Ishikawa (cell line): ENCODE data around the gene WSB1.
A peak's percentile ranks its signal among the peaks of the same experiment; 100 is the strongest.

Source experiments
- CEBPB ChIP-seq: IDR thresholded peaks from 2 replicates; pipeline ENCODE4 v1.6.1; 2012
- CREB1 ChIP-seq: IDR thresholded peaks from 2 replicates; pipeline ENCODE4 v1.6.1; 2012; ENCODE audit warnings: low read depth
- EGR1 ChIP-seq: IDR thresholded peaks from 2 replicates; pipeline ENCODE4 v1.6.1; 2012
- EP300 ChIP-seq: IDR thresholded peaks from 2 replicates; pipeline ENCODE4 v1.6.1; 2012; ENCODE audit warnings: borderline replicate concordance
- FOXM1 ChIP-seq: IDR thresholded peaks from 2 replicates; pipeline ENCODE4 v1.6.1; 2012; ENCODE audit warnings: low read depth, borderline replicate concordance
- MAX ChIP-seq: IDR thresholded peaks from 2 replicates; pipeline ENCODE4 v1.6.1; 2012
- NFIC ChIP-seq: IDR thresholded peaks from 2 replicates; pipeline ENCODE4 v1.6.1; 2012
- RAD21 ChIP-seq: IDR thresholded peaks from 2 replicates; pipeline ENCODE4 v1.6.1; 2012; ENCODE audit warnings: low read depth
- REST ChIP-seq: IDR thresholded peaks from 2 replicates; pipeline ENCODE4 v1.6.1; 2012; ENCODE audit warnings: low read depth, mild to moderate bottlenecking
- TAF1 ChIP-seq: IDR thresholded peaks from 2 replicates; pipeline ENCODE4 v1.6.1; 2012; ENCODE audit warnings: low read depth, mild to moderate bottlenecking
- TCF12 ChIP-seq: IDR thresholded peaks from 2 replicates; pipeline ENCODE4 v1.6.1; 2012; ENCODE audit warnings: low read depth
- TEAD4 ChIP-seq: IDR thresholded peaks from 2 replicates; pipeline ENCODE4 v1.6.1; 2012
- YY1 ChIP-seq: IDR thresholded peaks from 2 replicates; pipeline ENCODE4 v1.6.1; 2012; ENCODE audit warnings: low read depth
- ZBTB7A ChIP-seq: IDR thresholded peaks from 2 replicates; pipeline ENCODE4 v1.6.1; 2012; ENCODE audit warnings: low read depth
- TF ChIP-seq, protein P1 (sequence below): IDR thresholded peaks from 2 replicates; pipeline ENCODE4 v1.6.1; 2012

WSB1 gene

GRCh38 chr17:27355419-27355818 is 61.5 kb downstream of the WSB1 start:
- TF ChIP-seq TEAD4 (no peak), MAX (no peak), CEBPB (no peak), EGR1 (no peak), REST (no peak), FOXM1 (no peak)

DNA sequence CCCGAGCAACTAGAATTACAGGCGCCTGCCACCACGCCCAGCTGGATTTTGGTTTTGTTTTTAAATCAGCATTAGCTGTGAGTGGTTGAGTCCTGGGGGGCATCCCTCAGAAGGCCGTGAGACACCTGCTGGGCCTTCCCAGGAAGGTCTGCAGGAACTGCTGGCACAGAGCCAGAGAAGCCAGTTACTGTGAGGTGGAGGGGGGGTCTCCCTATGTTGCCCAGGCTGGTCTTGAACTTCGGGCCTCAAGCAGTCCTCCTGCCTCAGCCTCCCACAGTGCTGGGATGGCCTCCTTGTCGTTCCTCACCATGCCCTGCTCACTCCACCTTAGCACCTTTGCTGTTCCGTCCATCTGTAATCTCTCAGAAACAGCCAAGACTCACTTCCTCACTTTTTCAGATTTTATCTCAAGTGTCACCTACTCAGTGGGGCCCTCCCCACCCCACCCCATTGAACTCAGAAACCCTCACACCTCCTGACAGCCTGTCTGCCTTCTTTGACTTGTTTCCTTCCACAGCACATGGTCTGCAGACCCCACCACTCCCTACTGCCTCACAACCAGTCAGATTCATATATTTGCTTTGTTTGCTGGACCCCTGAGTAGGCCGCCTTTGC is 62.3 kb downstream of the WSB1 start:
- peak; percentile 50; the same call in 1 of the 2 replicates for TF ChIP-seq NFIC
- no peak for TF ChIP-seq REST

GRCh38 chr17:27357236-27357635 is 63.3 kb downstream of the WSB1 start:
- TF ChIP-seq EP300 (no peak), TAF1 (no peak), TCF12 (no peak), REST (no peak), MAX (no peak), CEBPB (no peak), EGR1 (no peak), YY1 (no peak), FOXM1 (no peak), RAD21 (no peak), NFIC (no peak), CREB1 (no peak), ZBTB7A (no peak), TEAD4 (no peak)
- TF ChIP-seq, protein P1, sequence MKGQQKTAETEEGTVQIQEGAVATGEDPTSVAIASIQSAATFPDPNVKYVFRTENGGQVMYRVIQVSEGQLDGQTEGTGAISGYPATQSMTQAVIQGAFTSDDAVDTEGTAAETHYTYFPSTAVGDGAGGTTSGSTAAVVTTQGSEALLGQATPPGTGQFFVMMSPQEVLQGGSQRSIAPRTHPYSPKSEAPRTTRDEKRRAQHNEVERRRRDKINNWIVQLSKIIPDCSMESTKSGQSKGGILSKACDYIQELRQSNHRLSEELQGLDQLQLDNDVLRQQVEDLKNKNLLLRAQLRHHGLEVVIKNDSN: no peak

DNA sequence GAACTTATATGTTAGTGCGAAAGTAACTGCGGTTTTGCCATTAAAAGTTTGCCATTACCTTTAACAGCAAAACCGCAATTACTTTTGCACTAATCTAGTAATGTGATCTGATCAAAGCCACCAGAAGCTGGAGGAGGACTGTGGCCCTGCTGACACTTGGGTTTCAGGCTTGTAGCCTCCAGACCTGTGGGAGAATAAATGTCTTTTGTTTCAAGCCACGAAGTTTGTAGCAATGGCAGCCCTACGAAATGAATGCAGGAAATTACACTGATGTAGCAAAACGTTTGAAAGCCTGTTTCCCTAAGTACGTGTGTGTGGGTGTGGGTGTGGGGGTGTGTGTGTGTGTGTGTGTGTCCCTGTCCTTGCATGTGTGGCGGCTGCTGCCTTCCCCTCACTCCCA is 66.6 kb downstream of the WSB1 start:
- TF ChIP-seq TCF12 (no peak), ZBTB7A (no peak), EP300 (no peak), CEBPB (no peak)

- TF ChIP-seq TEAD4: no peak
- no peak for TF ChIP-seq EGR1
Measured at GRCh38 chr17:27361695-27362094, 67.8 kb downstream of the WSB1 start.

DNA sequence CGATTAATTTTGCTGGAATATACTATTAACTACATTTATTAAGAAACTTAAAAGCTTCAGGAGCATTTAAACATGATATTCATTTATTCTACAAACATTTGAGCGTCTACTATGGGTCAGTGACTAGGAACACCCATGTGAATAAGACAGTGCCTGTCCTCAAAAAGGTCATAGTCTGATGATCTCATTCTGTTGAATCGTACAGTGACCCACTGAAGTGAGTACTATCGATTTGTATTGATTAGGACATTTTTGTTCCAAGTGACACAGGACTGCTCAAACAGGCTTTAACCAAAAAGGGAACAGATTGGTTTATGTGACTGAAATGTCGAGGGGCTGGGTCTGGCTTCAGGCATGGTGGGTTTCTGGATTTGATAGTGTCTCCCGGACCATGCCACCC is 68.6 kb downstream of the WSB1 start:
- TF ChIP-seq CREB1 (no peak), YY1 (no peak), REST (no peak), EGR1 (no peak), TCF12 (no peak)
- TF ChIP-seq, protein P1: no peak
